Keratinocyte (primary cell): ENCODE measurements around the gene ST3GAL2. TPM values are rescaled to one million over a fixed set of nuclear protein-coding genes. Genes with fewer than 3 reads are reported as not detected.

Experiments used
- DNase-seq: peaks from one replicate; pipeline ENCODE4 v3.0.0-alpha.2; 2011; ENCODE audit warnings: low read depth, missing footprints, low spot score
- FAIRE-seq: peaks from 2 replicates; lab custom pipeline; 2011; peaks lifted over from hg19 to GRCh38; lab: Jason Lieb, UNC
- H2AFZ ChIP-seq: 2 replicates; pipeline ENCODE4 v1.6.0; 2012; ENCODE audit warnings: low read length, control low read depth, inconsistent platforms; ENCODE audit not compliant: control insufficient read depth
- H3K27ac ChIP-seq: 2 replicates; pipeline ENCODE4 v1.5.1; 2011; ENCODE audit warnings: low read length; ENCODE audit not compliant: control insufficient read depth, insufficient read depth
- H3K27me3 ChIP-seq: 3 replicates; pipeline ENCODE4 v1.6.0; 2011; ENCODE audit warnings: low read length; ENCODE audit not compliant: control insufficient read depth, insufficient read depth; ENCODE audit errors: extremely low read depth
- H3K36me3 ChIP-seq, 2 experiments: 2 replicates in 1 of 2; 3 replicates in 1 of 2; pipeline ENCODE4 v1.5.1; 2011; ENCODE audit warnings: low read length in 2 of 2, mild to moderate bottlenecking in 1 of 2; ENCODE audit not compliant: control insufficient read depth in 2 of 2, insufficient read depth in 2 of 2; ENCODE audit errors: extremely low read depth in 1 of 2
- H3K4me1 ChIP-seq: 3 replicates; pipeline ENCODE4 v1.5.1; 2011; ENCODE audit warnings: low read length; ENCODE audit not compliant: control insufficient read depth, insufficient read depth; ENCODE audit errors: extremely low read depth
- H3K4me2 ChIP-seq: 3 replicates; pipeline ENCODE4 v1.6.0; 2011; ENCODE audit warnings: low read depth, low read length; ENCODE audit not compliant: control insufficient read depth, insufficient read depth; ENCODE audit errors: extremely low read depth
- H3K4me3 ChIP-seq, 3 experiments: fragments of 200-600 bp in 1 of 3; sonication (generic) in 1 of 3; 2 replicates in 2 of 3; 3 replicates in 1 of 3; pipeline ENCODE4 v1.5.1; 2011 to 2016; ENCODE audit warnings: low read length in 3 of 3, mild to moderate bottlenecking in 3 of 3, control low read depth in 2 of 3, inconsistent platforms in 1 of 3, low read depth in 1 of 3, mixed read lengths in 1 of 3, mixed run types in 1 of 3, moderate library complexity in 1 of 3; ENCODE audit not compliant: control insufficient read depth in 2 of 3, insufficient read depth in 2 of 3; ENCODE audit errors: extremely low read depth in 1 of 3
- H3K79me2 ChIP-seq: 2 replicates; pipeline ENCODE4 v1.6.0; 2012; ENCODE audit warnings: low read length; ENCODE audit not compliant: control insufficient read depth, insufficient read depth
- H3K9ac ChIP-seq: 3 replicates; pipeline ENCODE4 v1.6.0; 2011; ENCODE audit warnings: low read length; ENCODE audit not compliant: control insufficient read depth, insufficient read depth; ENCODE audit errors: extremely low read depth
- H3K9me1 ChIP-seq: 3 replicates; pipeline ENCODE4 v1.6.0; 2011; ENCODE audit warnings: low read length; ENCODE audit not compliant: control insufficient read depth, insufficient read depth; ENCODE audit errors: extremely low read depth
- H3K9me3 ChIP-seq: 2 replicates; pipeline ENCODE4 v1.5.1; 2012; ENCODE audit warnings: low read depth, low read length; ENCODE audit not compliant: control insufficient read depth
- H4K20me1 ChIP-seq: 3 replicates; pipeline ENCODE4 v1.6.0; 2011; ENCODE audit warnings: low read length; ENCODE audit not compliant: control insufficient read depth, insufficient read depth; ENCODE audit errors: extremely low read depth
- CTCF ChIP-seq, 3 experiments: IDR thresholded peaks in 1 of 3; conservative IDR thresholded peaks in 1 of 3; optimal IDR thresholded peaks in 1 of 3; 2 replicates in 2 of 3; 3 replicates in 1 of 3; pipeline versions ENCODE3 to v1.5.1; 2011; ENCODE audit warnings: low read length in 3 of 3, mild to moderate bottlenecking in 3 of 3, moderate library complexity in 2 of 3, control low read depth in 1 of 3, inconsistent platforms in 1 of 3; ENCODE audit not compliant: insufficient read depth in 2 of 3; ENCODE audit errors: extremely low read depth in 1 of 3
- EZH2 ChIP-seq: IDR thresholded peaks from one replicate; pipeline ENCODE4 v1.6.1; 2012; ENCODE audit warnings: inconsistent platforms, mild to moderate bottlenecking, low read length, moderate library complexity
- dilution Hi-C: fragments of 300-500 bp; cut with MboI; formaldehyde crosslinking; loops from one replicate; pipeline ENCODE4 v1.7.0; 2020; ENCODE audit warnings: low sequenced_read_pairs; ENCODE audit not compliant: extremely low pct_ligation_motif_present
- polyA plus RNA-seq, 5 experiments: library from polyadenylated mRNA; depleted of rRNA in 3 of 5; stranded (reverse) in 3 of 5; stranded (forward) in 1 of 5; unstranded in 1 of 5; fragments of >200 nt; gene quantifications; 1 replicate in 1 of 5; 2 replicates in 3 of 5; 3 replicates in 1 of 5; pipeline versions ENCODE4 v1.2.1 to v1.2.3, GENCODE V29; 2011 to 2012; ENCODE audit warnings: missing spikeins in 2 of 5, low read depth in 1 of 5, low replicate concordance in 1 of 5

Gene ST3GAL2
- polyA plus RNA-seq, 1 donor (not counting 4 experiments of a cell fraction or from before 2014, with no cell fraction given): 4.0 TPM

- Histone ChIP-seq H3K9me1 (no peaks in the 10 kb centered on the region), H4K20me1 (no peaks in the 10 kb centered on the region), H3K4me1 (peaks cover 22% of the 10 kb centered on the region), H3K27me3 (no peaks in the 10 kb centered on the region), H3K4me3 (no peak overlapping the region), H3K9ac (no peak overlapping the region), H3K4me2 (no peak overlapping the region), H3K27ac (no peak overlapping the region), H3K36me3 (peaks cover 0 to 2% of the 10 kb centered on the region in 2 experiments), H2AFZ (no peak overlapping the region), H3K79me2 (no peaks in the 10 kb centered on the region), H3K9me3 (no peaks in the 10 kb centered on the region)
- TF ChIP-seq EZH2 (no peak), CTCF (optimal IDR thresholded peaks at IDR 0.05 in 1 of 3, IDR thresholded peaks at IDR 0.05 in 1 of 3, conservative IDR thresholded peaks at IDR 0.05 in 1 of 3; ENCODE audit: extremely low read depth in 1 of 3, insufficient read depth in 2 of 3, low read length in 3 of 3) (no peak)
- dilution Hi-C loops: no loop called here
- DNase-seq: no peak
- FAIRE-seq: no peak
These were observed 44.0 kb downstream of the ST3GAL2 start for GRCh38 chr16:70394853-70395252.

GRCh38 chr16:70393662-70394061 lies 45.2 kb downstream of the ST3GAL2 start:
- Histone ChIP-seq H3K27me3 (no peaks in the 10 kb centered on the region), H3K9ac (no peak overlapping the region), H3K27ac (no peak overlapping the region), H3K79me2 (no peaks in the 10 kb centered on the region), H4K20me1 (no peaks in the 10 kb centered on the region), H3K9me3 (no peaks in the 10 kb centered on the region), H2AFZ (no peak overlapping the region), H3K9me1 (no peaks in the 10 kb centered on the region), H3K4me2 (no peak overlapping the region), H3K4me3 (no peak overlapping the region), H3K36me3 (peaks cover 0 to 2% of the 10 kb centered on the region in 2 experiments), H3K4me1 (peaks cover 22% of the 10 kb centered on the region)
- no peak for TF ChIP-seq EZH2
- TF ChIP-seq CTCF (optimal IDR thresholded peaks at IDR 0.05 in 1 of 3, IDR thresholded peaks at IDR 0.05 in 1 of 3, conservative IDR thresholded peaks at IDR 0.05 in 1 of 3; ENCODE audit: extremely low read depth in 1 of 3, insufficient read depth in 2 of 3, low read length in 3 of 3): no peak
- no peak for DNase-seq
- dilution Hi-C loops: no loop called here
- no peak for FAIRE-seq
